ENCODE data around the gene SDC4. TPM values are rescaled to one million over a fixed set of nuclear protein-coding genes. Genes with fewer than 3 reads are reported as not detected.

The SDC4 gene
- polyA plus RNA-seq, 3 donors from 2014 or later, result 0.56 to 0.69 TPM; not detected in 1

- DNase-seq, result no peak
- Mint-ChIP-seq H3K4me1 (peaks cover 42 to 51% of the 10 kb centered on the region in 2 donors), H3K27me3 (ENCODE audit: low read depth in 3 of 3) (peaks cover 0 to 13% (median 9%) of the 10 kb centered on the region in 3 donors), H3K4me3 (peak overlapping the region; percentile 81 to 95 (median 91)), H3K27ac (peak overlapping the region; percentile 89 to 98 (median 96)), H3K9me3 (peaks cover 0 to 2% (median 0%) of the 10 kb centered on the region in 6 donors), H3K36me3 (peaks cover 0 to 10% (median 4%) of the 10 kb centered on the region in 3 donors)
Measured at GRCh38 chr20:45372646-45373352, 24.6 kb upstream of the SDC4 start.

GRCh38 chr20:45372241-45372640, 24.0 kb upstream of the SDC4 start:
- Mint-ChIP-seq H3K27me3 (ENCODE audit: low read depth in 3 of 3) (peaks cover 0 to 13% (median 9%) of the 10 kb centered on the region in 3 donors), H3K27ac (peak overlapping the region; percentile 44 to 94 (median 68)), H3K4me3 (peak overlapping the region; percentile 27 to 70 (median 57)), H3K36me3 (peaks cover 0 to 12% (median 4%) of the 10 kb centered on the region in 3 donors), H3K9me3 (peaks cover 0 to 2% (median 0%) of the 10 kb centered on the region in 6 donors), H3K4me1 (peaks cover 48 to 57% of the 10 kb centered on the region in 2 donors)
- no peak for DNase-seq

DNA sequence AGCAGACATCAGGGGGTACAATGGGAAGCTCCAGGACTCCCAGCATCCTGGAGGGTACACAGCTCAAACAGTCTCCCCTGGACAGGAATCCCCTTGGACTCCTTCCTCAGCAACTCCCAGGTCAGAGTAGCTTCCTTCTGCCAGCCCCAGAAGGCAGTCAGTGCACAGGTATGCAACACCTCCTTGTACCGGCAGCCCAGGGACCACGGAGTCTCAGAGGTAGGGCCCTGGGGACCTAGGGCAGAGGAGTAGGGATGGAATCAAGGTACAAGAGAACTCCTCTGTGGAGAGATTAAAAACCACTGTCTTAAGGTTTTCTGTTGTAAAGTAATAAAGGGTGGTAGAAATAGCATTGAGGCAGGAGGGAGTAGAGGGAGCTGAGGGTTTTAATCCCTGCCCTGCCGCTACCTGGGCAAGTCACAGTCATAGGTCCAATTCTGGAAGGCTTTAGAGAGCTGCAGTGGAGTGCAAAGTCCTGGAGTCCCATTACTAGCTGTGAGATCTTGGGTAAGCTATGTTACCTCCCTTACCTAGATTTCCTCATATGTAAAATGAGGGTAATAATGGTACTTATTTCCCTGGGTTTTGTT, 22.4 kb upstream of the SDC4 start:
- Mint-ChIP-seq H3K27me3 (ENCODE audit: low read depth in 3 of 3) (peaks cover 2 to 14% (median 9%) of the 10 kb centered on the region in 3 donors), H3K9me3 (peaks cover 0 to 2% (median 0%) of the 10 kb centered on the region in 6 donors), H3K4me1 (peaks cover 56 to 71% of the 10 kb centered on the region in 2 donors), H3K4me3 (no peak overlapping the region), H3K27ac (peak overlapping the region in 3 of 6 donors; percentile 17 to 59 (median 35)), H3K36me3 (peaks cover 4 to 22% (median 7%) of the 10 kb centered on the region in 3 donors)
- DNase-seq, result no peak

DNA sequence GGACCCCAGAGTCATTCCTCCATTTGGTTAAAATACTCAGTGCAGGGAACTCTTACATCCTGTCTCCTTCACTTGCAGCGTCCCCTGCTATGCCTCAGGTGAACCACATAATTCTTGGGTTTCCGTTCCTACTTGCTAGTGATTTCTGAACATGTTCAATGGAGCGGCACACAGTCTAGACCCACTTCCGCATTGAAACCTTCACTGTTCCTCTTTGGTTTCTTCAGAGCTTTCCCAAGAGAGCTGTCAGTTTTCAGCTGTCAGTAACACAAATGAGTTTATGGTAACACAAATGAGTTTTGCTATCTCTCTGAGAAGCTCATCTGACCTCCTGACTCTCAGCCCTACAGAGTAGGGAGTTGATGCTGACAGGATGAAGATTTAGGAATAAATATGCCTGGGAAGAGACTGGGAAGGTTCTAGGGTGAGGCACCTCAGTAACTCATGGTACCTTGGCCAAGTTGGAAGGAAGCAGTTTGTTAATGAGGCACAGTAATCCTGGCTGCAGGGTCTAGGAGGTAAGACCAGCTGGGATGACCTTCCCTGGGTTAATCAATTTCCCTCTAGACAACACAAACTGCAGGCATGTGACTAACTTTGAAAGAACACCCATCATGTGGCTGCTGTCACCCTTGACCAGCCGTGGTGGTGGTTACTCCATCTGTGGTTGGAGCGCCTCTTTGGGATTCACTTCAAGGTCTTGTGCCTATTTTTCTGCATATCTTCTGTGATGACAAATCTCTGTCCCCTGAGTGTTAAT, 20.2 kb upstream of the SDC4 start:
- Mint-ChIP-seq H3K27ac (peak overlapping the region; percentile 73 to 94 (median 87)), H3K4me3 (peak overlapping the region; percentile 19 to 79 (median 59)), H3K9me3 (peaks cover 0 to 2% (median 0%) of the 10 kb centered on the region in 6 donors), H3K27me3 (ENCODE audit: low read depth in 3 of 3) (peaks cover 2 to 10% (median 2%) of the 10 kb centered on the region in 3 donors), H3K36me3 (peaks cover 4 to 27% (median 7%) of the 10 kb centered on the region in 3 donors), H3K4me1 (peaks cover 65 to 77% of the 10 kb centered on the region in 2 donors)
- peak; percentile 26 to 42 (median 40) for DNase-seq

DNA sequence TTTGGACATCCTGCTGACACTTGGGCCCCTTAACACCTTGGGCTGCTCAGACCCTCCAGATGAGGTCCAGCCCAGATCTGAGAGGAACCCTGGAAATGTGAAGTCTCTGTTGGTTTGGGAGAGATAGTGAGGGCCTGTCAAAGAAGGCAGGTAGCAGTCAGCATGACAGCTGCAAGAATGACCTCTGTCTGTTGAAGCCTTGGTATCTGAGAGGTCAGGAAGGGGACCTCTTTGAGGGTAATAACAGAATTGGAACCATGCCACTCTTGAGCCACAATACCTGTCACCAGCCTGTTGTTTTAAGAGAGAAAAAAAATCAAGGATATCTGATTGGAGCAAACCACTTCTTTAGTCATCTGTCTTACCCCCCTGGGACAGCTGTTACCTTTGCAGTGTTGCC, 18.9 kb upstream of the SDC4 start:
- Mint-ChIP-seq H3K4me3 (no peak overlapping the region), H3K36me3 (peaks cover 4 to 27% (median 7%) of the 10 kb centered on the region in 3 donors), H3K27me3 (ENCODE audit: low read depth in 3 of 3) (peaks cover 5 to 15% (median 10%) of the 10 kb centered on the region in 3 donors), H3K9me3 (no peaks in the 10 kb centered on the region), H3K4me1 (peaks cover 65 to 75% of the 10 kb centered on the region in 2 donors), H3K27ac (peak overlapping the region; percentile 40 to 90 (median 80))
- no peak for DNase-seq

DNA sequence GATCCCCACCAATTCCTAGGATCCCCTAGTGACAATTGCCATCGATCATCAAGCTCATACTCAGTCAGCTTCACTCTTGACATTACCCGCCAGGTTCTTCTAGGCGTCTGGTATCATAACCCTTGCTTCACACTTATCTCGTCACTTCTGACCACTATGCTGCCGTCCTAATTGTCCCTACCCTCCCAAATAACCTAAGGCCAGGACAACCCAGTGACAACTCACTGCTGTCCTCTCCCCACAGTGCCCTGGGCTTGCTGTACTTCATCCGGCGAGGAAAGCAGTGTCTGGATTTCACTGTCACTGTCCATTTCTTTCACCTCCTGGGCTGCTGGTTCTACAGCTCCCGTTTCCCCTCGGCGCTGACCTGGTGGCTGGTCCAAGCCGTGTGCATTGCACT, 18.4 kb upstream of the SDC4 start:
- peak overlapping the region; percentile 7 to 90 (median 66) for H3K27ac Mint-ChIP-seq
- peaks cover 62 to 70% of the 10 kb centered on the region in 2 donors for H3K4me1 Mint-ChIP-seq
- no peak for DNase-seq
- H3K4me3 Mint-ChIP-seq, result no peak overlapping the region
- peaks cover 4 to 27% (median 7%) of the 10 kb centered on the region in 3 donors for H3K36me3 Mint-ChIP-seq
- no peaks in the 10 kb centered on the region for H3K9me3 Mint-ChIP-seq
- H3K27me3 Mint-ChIP-seq (ENCODE audit: low read depth in 3 of 3), result peaks cover 5 to 15% (median 10%) of the 10 kb centered on the region in 3 donors

DNA sequence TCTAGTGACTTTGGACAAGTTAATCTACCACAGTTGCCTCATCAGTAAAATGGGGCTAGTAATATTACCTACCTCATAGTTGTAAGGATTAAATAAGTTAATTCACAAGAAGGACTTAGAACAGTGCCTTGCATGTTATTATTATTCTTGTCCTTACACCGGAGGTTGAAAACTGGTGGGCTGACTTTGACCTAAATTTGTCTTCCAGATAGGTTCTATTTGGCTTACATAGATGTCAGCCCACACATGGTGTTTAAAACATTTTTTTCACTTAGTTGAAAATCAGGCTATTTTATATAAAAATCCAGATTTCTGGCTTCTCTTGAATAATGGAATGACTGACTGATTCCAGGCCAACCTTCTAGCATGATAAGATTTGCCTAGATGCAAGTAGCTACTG, 18.0 kb upstream of the SDC4 start:
- Mint-ChIP-seq H3K27me3 (ENCODE audit: low read depth in 3 of 3) (peaks cover 5 to 15% (median 10%) of the 10 kb centered on the region in 3 donors), H3K36me3 (peaks cover 4 to 27% (median 7%) of the 10 kb centered on the region in 3 donors), H3K9me3 (no peaks in the 10 kb centered on the region), H3K4me1 (peaks cover 59 to 65% of the 10 kb centered on the region in 2 donors), H3K27ac (peak overlapping the region in 2 of 6 donors; percentile 40 to 90), H3K4me3 (no peak overlapping the region)
- DNase-seq, result no peak

DNA sequence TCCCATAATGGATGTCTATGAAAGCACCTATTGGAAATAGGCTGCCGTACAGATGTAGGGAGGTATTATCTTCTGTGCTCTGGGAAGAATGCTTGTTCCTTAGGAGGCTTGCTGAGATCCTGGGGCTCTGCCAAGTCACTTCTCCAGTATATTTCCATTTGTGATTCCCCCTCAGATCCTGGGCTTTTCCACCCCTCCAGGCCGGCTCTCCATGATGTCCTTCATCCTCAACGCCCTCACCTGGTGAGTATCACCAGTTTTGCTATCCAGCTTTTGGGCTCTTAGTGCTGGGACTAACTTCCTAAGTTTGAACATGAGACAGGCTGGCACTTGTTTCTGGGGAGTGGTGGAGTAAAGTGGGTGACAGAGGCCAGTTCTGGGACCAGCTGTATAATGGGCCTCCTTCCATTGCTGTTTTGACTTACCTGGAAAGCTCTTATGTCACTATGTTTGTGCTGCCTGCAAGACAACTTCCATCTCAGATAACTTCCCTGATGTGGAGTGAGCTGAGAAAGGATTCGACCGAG, 17.3 kb upstream of the SDC4 start:
- DNase-seq, result no peak
- Mint-ChIP-seq H3K9me3 (no peaks in the 10 kb centered on the region), H3K27me3 (ENCODE audit: low read depth in 3 of 3) (peaks cover 5 to 15% (median 10%) of the 10 kb centered on the region in 3 donors), H3K27ac (peak overlapping the region in 5 of 6 donors; percentile 22 to 75 (median 28)), H3K4me3 (peak overlapping the region in 3 of 5 donors; percentile 29 to 44 (median 30)), H3K4me1 (peaks cover 59 to 65% of the 10 kb centered on the region in 2 donors), H3K36me3 (peaks cover 4 to 27% (median 7%) of the 10 kb centered on the region in 3 donors)

GRCh38 chr20:45363611-45364492, 15.6 kb upstream of the SDC4 start:
- Mint-ChIP-seq H3K9me3 (no peaks in the 10 kb centered on the region), H3K4me1 (peaks cover 54 to 59% of the 10 kb centered on the region in 2 donors), H3K4me3 (peak overlapping the region; percentile 95 to 99 (median 96)), H3K27ac (peak overlapping the region; percentile 97 to 99 (median 98)), H3K36me3 (peaks cover 1 to 25% (median 7%) of the 10 kb centered on the region in 3 donors), H3K27me3 (ENCODE audit: low read depth in 3 of 3) (peaks cover 5 to 15% (median 10%) of the 10 kb centered on the region in 3 donors)
- DNase-seq, result no peak

- DNase-seq, result peak; percentile 97 to 99 (median 99)
- Mint-ChIP-seq H3K9me3 (no peaks in the 10 kb centered on the region), H3K4me3 (peak within 1 kb of the TSS; percentile 95 to 99 (median 96)), H3K27ac (peak within 1 kb of the TSS; percentile 97 to 99 (median 98)), H3K27me3 (ENCODE audit: low read depth in 3 of 3) (peaks cover 5 to 18% (median 10%) of the 10 kb centered on the region in 3 donors), H3K4me1 (peaks cover 45 to 51% of the 10 kb centered on the region in 2 donors), H3K36me3 (peaks cover 0 to 19% (median 7%) of the 10 kb centered on the region in 3 donors)
Measured at GRCh38 chr20:45362804-45363610, 14.8 kb upstream of the SDC4 start, which contains the start of gene SYS1. TSS of gene SYS1 (plus strand) at chr20:45363156. CDS start at chr20:45363532, 376 bp downstream.

DNA sequence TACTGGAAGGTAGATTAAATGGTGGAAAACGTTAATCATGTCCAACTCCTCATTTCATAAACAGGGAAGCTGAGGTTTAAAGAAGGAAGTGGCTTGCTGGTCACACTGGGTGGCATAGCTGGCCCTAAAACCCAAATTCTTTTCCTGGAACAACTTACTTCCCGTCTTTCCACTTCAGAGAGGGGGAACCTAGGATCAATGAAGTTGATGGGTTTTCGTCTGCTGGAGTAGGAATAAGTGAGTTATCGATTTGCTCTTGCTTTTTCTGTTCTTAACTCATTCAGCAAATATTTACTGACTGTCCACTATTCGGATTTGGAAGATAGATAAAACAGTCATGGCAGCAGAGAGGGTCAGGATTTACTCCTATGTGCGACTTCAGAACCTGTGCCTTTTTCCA, 13.6 kb upstream of the SDC4 start:
- DNase-seq, result no peak
- Mint-ChIP-seq H3K27me3 (ENCODE audit: low read depth in 3 of 3) (peaks cover 5 to 16% (median 9%) of the 10 kb centered on the region in 3 donors), H3K36me3 (peaks cover 0 to 11% (median 4%) of the 10 kb centered on the region in 3 donors), H3K27ac (no peak overlapping the region), H3K4me1 (peaks cover 33 to 39% of the 10 kb centered on the region in 2 donors), H3K9me3 (no peaks in the 10 kb centered on the region), H3K4me3 (no peak overlapping the region)

Data from immature natural killer cell (primary cell).